HCT116 (cell line): ENCODE measurements around the gene IFT57. TPM values are rescaled to one million over a fixed set of nuclear protein-coding genes. Genes with fewer than 3 reads are reported as not detected.

ENCODE experiments used
- ATAC-seq: fragments of 200-7000 bp; cut with Tn5 transposase; 2 replicates; pipeline ENCODE4 v1.9.1; 2020; ENCODE audit warnings: mild to moderate bottlenecking, moderate library complexity
- BruUV-seq: library from RNA; stranded (reverse); fragments of 400-500 nt; replicated peaks from 2 replicates; lab custom pipeline; 2021; lab: Mats Ljungman, UMichigan
- CTCF ChIA-PET: fragments of 300-600 bp; sonication (Branson Sonifier 250); formaldehyde crosslinking; loops from one replicate; lab custom pipeline; 2021; ENCODE audit warnings: antibody characterized with exemption; lab: Charles Lee
- POLR2A ChIA-PET: fragments of 300-600, 350-600 bp; sonication (Branson Sonifier 250); formaldehyde crosslinking; loops from one replicate; lab custom pipeline; 2021; ENCODE audit warnings: antibody characterized with exemption; lab: Charles Lee
- RAD21 ChIA-PET, 2 experiments: fragments of 300-600 bp; sonication (Branson Sonifier 250); formaldehyde crosslinking; loops; one replicate each; lab custom pipeline; 2023; ENCODE audit warnings: low total read pairs in 2 of 2; ENCODE audit not compliant: uncharacterized antibody in 2 of 2, unreplicated experiment in 2 of 2, low non-redundant PET in 1 of 2; lab: Charles Lee
- DNase-seq: peaks from one replicate; pipeline ENCODE4 v3.0.0-alpha.2; 2010; ENCODE audit warnings: low read depth, low spot score
- H2AFZ ChIP-seq: fragments of 200-600 bp; shearing (Covaris generic), sonication (generic); 2 replicates; pipeline ENCODE4 v1.6.1; 2017; ENCODE audit warnings: low read depth, mixed run types, mixed read lengths, antibody characterized with exemption, low read length; ENCODE audit not compliant: poor library complexity, severe bottlenecking
- H3K27ac ChIP-seq: 2 replicates; pipeline ENCODE4 v1.5.1; 2012; ENCODE audit warnings: low read depth, low read length
- H3K27me3 ChIP-seq: fragments of 200-600 bp; sonication (generic); 2 replicates; pipeline ENCODE4 v1.6.1; 2016; ENCODE audit warnings: mixed run types, low read length, mixed read lengths; ENCODE audit not compliant: insufficient read depth
- H3K36me3 ChIP-seq, 2 experiments: fragments of 200-500 bp in 1 of 2; fragments of 200-600 bp in 1 of 2; sonication (Bioruptor generic) in 1 of 2; sonication (generic) in 1 of 2; 2 replicates each; pipeline versions ENCODE4 v1.5.1 to v1.6.1; 2014 to 2016; ENCODE audit warnings: low read length in 2 of 2, inconsistent platforms in 1 of 2, mixed read lengths in 1 of 2, mixed run types in 1 of 2; ENCODE audit not compliant: insufficient read depth in 2 of 2, control insufficient read depth in 1 of 2
- H3K4me1 ChIP-seq, 2 experiments: fragments of 200-600 bp in 1 of 2; sonication (generic) in 1 of 2; 2 replicates each; pipeline versions ENCODE4 v1.5.1 to v1.6.1; 2012 to 2017; ENCODE audit warnings: low read length in 2 of 2, inconsistent platforms in 1 of 2, mild to moderate bottlenecking in 1 of 2, mixed read lengths in 1 of 2, mixed run types in 1 of 2, moderate library complexity in 1 of 2; ENCODE audit not compliant: insufficient read depth in 2 of 2, control insufficient read depth in 1 of 2
- H3K4me2 ChIP-seq: fragments of 200-600 bp; sonication (generic); 2 replicates; pipeline ENCODE4 v1.6.1; 2017; ENCODE audit warnings: mixed run types, low read length, mixed read lengths
- H3K4me3 ChIP-seq, 2 experiments: fragments of 200-600 bp in 1 of 2; sonication (generic) in 1 of 2; replicated peaks in 1 of 2; 2 replicates each; pipeline ENCODE4 v1.5.1; 2011 to 2016; ENCODE audit warnings: low read length in 2 of 2, control low read depth in 1 of 2, low read depth in 1 of 2, mild to moderate bottlenecking in 1 of 2, mixed read lengths in 1 of 2, mixed run types in 1 of 2
- H3K79me2 ChIP-seq: fragments of 200-600 bp; sonication (generic); 2 replicates; pipeline ENCODE4 v1.6.1; 2017; ENCODE audit warnings: mild to moderate bottlenecking, mixed run types, low read length, moderate library complexity, mixed read lengths; ENCODE audit not compliant: insufficient read depth
- H3K9ac ChIP-seq: fragments of 200-600 bp; sonication (generic); 2 replicates; pipeline ENCODE4 v1.6.1; 2016; ENCODE audit warnings: low read length, mixed read lengths
- H3K9me2 ChIP-seq: fragments of 200-600 bp; sonication (generic), shearing (Covaris generic); 2 replicates; pipeline ENCODE4 v1.6.1; 2017; ENCODE audit warnings: mixed run types, mild to moderate bottlenecking, moderate library complexity; ENCODE audit not compliant: insufficient read depth
- H3K9me3 ChIP-seq, 2 experiments: fragments of 200-500 bp in 1 of 2; fragments of 200-600 bp in 1 of 2; sonication (Bioruptor generic) in 1 of 2; sonication (generic) in 1 of 2; 2 replicates each; pipeline ENCODE4 v1.6.1; 2014 to 2017; ENCODE audit warnings: low read length in 2 of 2, mixed read lengths in 2 of 2, inconsistent platforms in 1 of 2, low read depth in 1 of 2, mild to moderate bottlenecking in 1 of 2, mixed run types in 1 of 2, moderate library complexity in 1 of 2; ENCODE audit not compliant: control insufficient read depth in 1 of 2, insufficient read depth in 1 of 2
- H4K20me1 ChIP-seq: fragments of 200-600 bp; sonication (generic), shearing (Covaris generic); 2 replicates; pipeline ENCODE4 v1.6.1; 2017; ENCODE audit warnings: mixed run types, mild to moderate bottlenecking, moderate library complexity; ENCODE audit not compliant: insufficient read depth
- ATF3 ChIP-seq: IDR thresholded peaks from 2 replicates; pipeline ENCODE4 v1.6.1; 2012
- CBX3 ChIP-seq: IDR thresholded peaks from 2 replicates; pipeline ENCODE4 v1.6.1; 2012; ENCODE audit warnings: low read depth
- CTCF ChIP-seq, 3 experiments: fragments of 200-600 bp in 1 of 3; sonication (generic) in 1 of 3; IDR thresholded peaks in 2 of 3; conservative IDR thresholded peaks in 1 of 3; 2 replicates each; pipeline ENCODE4 v1.5.1; 2012 to 2017; ENCODE audit warnings: low read depth in 2 of 3, low read length in 2 of 3, antibody characterized with exemption in 1 of 3, borderline replicate concordance in 1 of 3, control low read depth in 1 of 3, mild to moderate bottlenecking in 1 of 3, mixed read lengths in 1 of 3, mixed run types in 1 of 3, moderate library complexity in 1 of 3; ENCODE audit not compliant: insufficient read depth in 1 of 3
- ELF1 ChIP-seq: IDR thresholded peaks from 2 replicates; pipeline ENCODE4 v1.6.1; 2012; ENCODE audit warnings: low read depth, borderline replicate concordance
- EZH2 ChIP-seq: fragments of 200-600 bp; sonication (generic); IDR thresholded peaks from 2 replicates; pipeline ENCODE4 v1.6.1; 2017; ENCODE audit warnings: antibody characterized with exemption, mixed run types
- EZH2phosphoT487 ChIP-seq: fragments of 200-600 bp; IDR thresholded peaks from 2 replicates; pipeline ENCODE4 v1.6.1; 2018; ENCODE audit warnings: antibody characterized with exemption, borderline replicate concordance
- FOSL1 ChIP-seq: IDR thresholded peaks from 2 replicates; pipeline ENCODE4 v1.6.1; 2012; ENCODE audit warnings: low read depth
- JUND ChIP-seq: IDR thresholded peaks from 2 replicates; pipeline ENCODE4 v1.6.1; 2012
- POLR2AphosphoS5 ChIP-seq: IDR thresholded peaks from 2 replicates; pipeline ENCODE4 v1.6.1; 2011; ENCODE audit warnings: mild to moderate bottlenecking, low read depth, low read length, moderate library complexity
- RAD21 ChIP-seq: IDR thresholded peaks from 2 replicates; pipeline ENCODE4 v1.6.1; 2012; ENCODE audit warnings: low read depth, mild to moderate bottlenecking
- SIN3A ChIP-seq: IDR thresholded peaks from 2 replicates; pipeline ENCODE4 v1.6.1; 2012; ENCODE audit warnings: low read depth
- ZBTB33 ChIP-seq: IDR thresholded peaks from 2 replicates; pipeline ENCODE4 v1.6.1; 2011; ENCODE audit warnings: mild to moderate bottlenecking, low read length, moderate library complexity; ENCODE audit not compliant: insufficient replicate concordance; ENCODE audit errors: extremely low read depth
- ZFX ChIP-seq: fragments of 450-650 bp; IDR thresholded peaks from 2 replicates; pipeline ENCODE4 v1.6.1; 2017
- ZNF274 ChIP-seq: fragments of 200-500 bp; sonication (Bioruptor generic); IDR thresholded peaks from 2 replicates; pipeline ENCODE4 v1.6.1; 2014; ENCODE audit warnings: mild to moderate bottlenecking, low read depth, low read length, inconsistent platforms
- intact Hi-C: fragments of 100-400 bp; cut with micrococcal nuclease; formaldehyde crosslinking; loops from 2 replicates; pipeline ENCODE4 v1.10.0; 2022
- total RNA-seq: library from RNA; stranded (reverse); gene quantifications from one replicate; pipeline ENCODE4 v1.2.1, GENCODE V29; 2021; ENCODE audit not compliant: unreplicated experiment

Gene IFT57
- total RNA-seq, 1 experiment from 2014 or later, result 38.4 TPM

DNA sequence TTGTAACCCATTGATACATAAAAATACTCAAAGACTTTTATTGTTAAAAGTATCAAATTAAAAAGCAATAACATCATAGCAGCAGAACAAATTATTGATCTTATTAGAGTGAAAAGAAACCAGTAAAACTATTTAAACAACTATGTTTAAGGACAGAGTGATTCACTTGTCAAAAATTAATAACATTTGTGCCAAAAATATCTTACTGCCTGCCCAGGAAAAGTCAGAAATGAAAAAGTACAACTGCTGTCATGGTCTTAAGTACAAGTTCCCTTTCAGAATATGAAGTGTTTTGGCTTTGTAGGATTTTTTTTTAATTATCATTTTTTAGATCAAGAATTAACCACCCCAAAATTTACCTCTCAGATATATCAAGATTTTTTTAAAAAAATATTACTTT lies 3.4 kb downstream of the IFT57 start (continued):
- TF ChIP-seq ZBTB33 (no peak), ZFX (no peak), EZH2 (no peak), CBX3 (no peak), CTCF (IDR thresholded peaks at IDR 0.05 in 2 of 3, conservative IDR thresholded peaks at IDR 0.05 in 1 of 3; ENCODE audit: borderline replicate concordance in 1 of 3, insufficient read depth in 1 of 3, low read depth in 2 of 3, low read length in 2 of 3) (no peak), ELF1 (no peak)
- TF ChIP-seq, all 23 proteins: peak for 0

DNA sequence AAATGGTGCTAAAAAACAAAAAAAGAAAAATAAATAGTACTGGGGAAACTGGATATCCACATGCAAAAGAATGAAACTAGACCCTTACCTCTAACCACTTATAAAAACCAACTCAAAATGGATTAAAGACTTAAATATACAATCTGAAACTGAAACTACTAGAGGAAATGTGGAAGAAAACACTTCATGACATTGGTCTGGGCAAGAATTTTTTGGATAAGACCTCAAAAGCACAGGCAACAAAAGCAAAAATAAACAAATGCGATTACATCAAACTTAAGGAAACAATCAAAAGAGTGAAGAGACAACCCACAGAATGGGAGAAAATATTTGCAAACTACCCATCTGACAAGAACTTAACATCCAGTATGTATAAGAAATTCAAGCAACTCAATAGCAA lies 6.4 kb downstream of the IFT57 start:
- H3K27ac ChIP-seq, result no peak overlapping the region
- H3K4me3 ChIP-seq, result no peak overlapping the region
- ATAC-seq (no peak), DNase-seq (no peak)
- H3K79me2 ChIP-seq, result no peaks in the 10 kb centered on the region; the same call in 1 of the 2 replicates
- RAD21 ChIA-PET, result no interaction called here
- peaks cover 0 to 2% of the 10 kb centered on the region in 2 experiments; a peak in 1 of 4 replicates for H3K4me1 ChIP-seq
- H2AFZ ChIP-seq, result no peak overlapping the region
- no peaks in the 10 kb centered on the region for H3K27me3 ChIP-seq
- H3K9me2 ChIP-seq, result no peaks in the 10 kb centered on the region
- H3K9ac ChIP-seq, result no peak overlapping the region
- POLR2A ChIA-PET, result no interaction called here
- intact Hi-C loops, result no loop called here
- no peaks in the 10 kb centered on the region for H4K20me1 ChIP-seq
- CTCF ChIA-PET, result no interaction called here
- H3K4me2 ChIP-seq, result no peak overlapping the region
- BruUV-seq, result no TSS peak
- TF ChIP-seq FOSL1 (no peak), CBX3 (no peak), EZH2 (no peak), EZH2phosphoT487 (no peak), ZNF274 (no peak), CTCF (IDR thresholded peaks at IDR 0.05 in 2 of 3, conservative IDR thresholded peaks at IDR 0.05 in 1 of 3; ENCODE audit: borderline replicate concordance in 1 of 3, insufficient read depth in 1 of 3, low read depth in 2 of 3, low read length in 2 of 3) (no peak), JUND (no peak), ATF3 (no peak), ZFX (no peak), SIN3A (no peak), ELF1 (no peak), ZBTB33 (no peak), POLR2AphosphoS5 (no peak), RAD21 (no peak)
- H3K36me3 ChIP-seq, result peaks cover 0 to 2% of the 10 kb centered on the region in 2 experiments; a peak in 1 of 4 replicates
- no peaks in the 10 kb centered on the region for H3K9me3 ChIP-seq
